ENCODE measurements around the gene NR1I2. TPM values are rescaled to one million over a fixed set of nuclear protein-coding genes. Genes with fewer than 3 reads are reported as not detected.

Gene NR1I2
- total RNA-seq, result not detected

DNA sequence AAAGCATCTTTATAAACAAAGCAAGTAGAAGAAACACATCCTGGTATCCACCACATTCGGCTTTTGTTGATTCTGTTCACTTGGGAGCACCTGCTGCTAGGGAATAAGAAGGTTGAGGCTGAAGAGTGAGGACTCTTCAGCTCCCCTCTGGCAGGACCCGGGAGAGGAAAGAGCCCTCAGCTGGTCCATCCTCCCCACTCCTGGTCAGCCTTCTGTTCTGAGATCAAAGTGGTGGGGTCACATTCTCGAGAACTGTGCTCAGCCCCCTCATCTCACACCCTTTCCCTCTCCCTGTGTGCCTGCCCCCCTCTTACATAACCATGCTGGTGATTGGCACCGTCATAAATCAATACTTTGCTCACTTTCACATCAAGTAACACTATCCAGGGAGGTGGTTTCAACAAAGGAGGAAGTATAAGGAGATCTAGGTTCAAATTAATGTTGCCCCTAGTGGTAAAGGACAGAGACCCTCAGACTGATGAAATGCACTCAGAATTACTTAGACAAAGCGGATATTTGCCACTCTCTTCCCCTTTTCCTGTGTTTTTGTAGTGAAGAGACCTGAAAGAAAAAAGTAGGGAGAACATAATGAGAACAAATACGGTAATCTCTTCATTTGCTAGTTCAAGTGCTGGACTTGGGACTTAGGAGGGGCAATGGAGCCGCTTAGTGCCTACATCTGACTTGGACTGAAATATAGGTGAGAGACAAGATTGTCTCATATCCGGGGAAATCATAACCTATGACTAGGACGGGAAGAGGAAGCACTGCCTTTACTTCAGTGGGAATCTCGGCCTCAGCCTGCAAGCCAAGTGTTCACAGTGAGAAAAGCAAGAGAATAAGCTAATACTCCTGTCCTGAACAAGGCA lies at the start of gene NR1I2:
NR1I2 (plus strand) TSS at position 772 of the 869 bp plus-strand sequence.
- no peak for DNase-seq

DNA sequence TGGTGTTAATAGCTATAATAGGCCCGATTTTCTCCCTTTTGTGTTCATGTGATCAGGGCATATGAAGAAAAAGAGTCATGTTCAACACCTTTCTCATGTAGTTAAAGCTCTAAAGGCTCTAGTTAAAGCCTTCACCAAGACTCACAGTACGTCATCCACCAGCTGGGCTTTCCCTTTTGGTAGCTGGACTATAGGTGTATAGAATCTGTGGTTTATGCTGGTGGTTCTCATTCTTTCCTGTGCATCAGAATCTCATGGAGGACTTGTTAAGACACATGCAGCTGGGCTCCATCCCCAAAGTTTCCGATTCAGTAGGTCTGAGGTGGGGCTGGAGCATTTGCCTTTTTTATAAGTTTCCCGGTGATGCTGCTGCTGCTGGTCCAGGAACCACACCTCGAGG lies 48.1 kb upstream of the NR1I2 start:
- no peak for DNase-seq

DNA sequence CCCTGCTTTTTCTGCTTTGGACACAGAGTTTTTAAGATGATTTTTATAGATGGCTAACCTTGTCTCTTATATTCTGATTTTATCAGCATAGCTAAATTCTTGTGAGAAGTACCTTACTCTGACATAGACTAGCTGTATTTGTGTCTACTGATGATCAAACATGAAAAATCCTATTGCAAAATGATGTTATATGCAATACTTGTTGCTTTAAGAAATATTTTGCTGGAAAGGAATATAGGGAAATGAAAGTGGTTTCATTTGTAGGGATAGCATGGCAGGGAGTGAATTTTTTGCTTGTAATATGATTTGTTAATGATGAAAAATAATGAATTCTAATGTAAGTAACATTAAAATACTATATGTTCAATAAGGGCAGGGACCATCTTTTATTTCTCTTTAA lies 43.2 kb upstream of the NR1I2 start:
- DNase-seq, result no peak

DNA sequence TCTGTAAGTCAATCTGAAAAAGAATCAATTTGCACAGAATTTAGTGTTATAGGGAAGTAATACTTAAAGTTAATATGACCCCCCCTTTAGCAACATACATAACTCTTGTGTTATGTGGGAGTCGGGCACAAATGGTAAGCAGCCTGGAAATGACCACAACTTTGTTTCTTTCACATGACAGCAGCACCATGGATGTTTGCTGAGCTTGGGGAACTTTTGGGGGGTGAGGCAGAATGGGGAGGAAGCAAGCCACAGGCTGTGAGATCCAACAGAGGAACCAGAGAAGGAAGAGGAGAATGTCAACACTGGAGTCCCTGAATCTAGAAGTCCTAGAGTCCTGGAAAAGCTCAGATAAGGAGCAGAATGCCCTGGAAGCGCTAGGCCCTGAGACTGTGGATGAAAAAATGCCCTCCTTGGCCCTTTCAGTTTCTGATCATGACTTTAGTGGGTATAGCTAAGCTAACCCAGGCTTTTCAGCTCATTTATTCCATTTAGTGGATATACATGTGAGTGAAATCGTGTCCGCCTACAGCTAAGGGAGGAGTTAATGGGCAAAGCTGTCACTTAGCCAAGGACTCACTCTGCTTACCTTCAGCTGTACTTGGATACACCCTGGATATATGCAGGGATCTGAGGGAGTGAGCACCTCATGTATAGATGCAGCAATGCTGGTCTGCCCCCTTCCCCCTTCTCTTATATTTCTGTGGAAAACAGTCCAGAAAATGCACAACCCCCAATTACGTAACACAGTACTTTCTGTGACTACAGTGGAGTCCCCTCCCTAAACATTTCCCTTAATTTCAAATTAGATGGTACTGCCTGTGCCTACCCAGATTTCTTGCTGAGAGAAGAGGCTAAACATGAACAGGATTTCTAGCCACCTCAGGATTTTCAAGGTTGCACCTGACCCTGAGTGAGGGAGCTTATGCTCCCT lies 40.0 kb upstream of the NR1I2 start:
- no peak for DNase-seq

DNA sequence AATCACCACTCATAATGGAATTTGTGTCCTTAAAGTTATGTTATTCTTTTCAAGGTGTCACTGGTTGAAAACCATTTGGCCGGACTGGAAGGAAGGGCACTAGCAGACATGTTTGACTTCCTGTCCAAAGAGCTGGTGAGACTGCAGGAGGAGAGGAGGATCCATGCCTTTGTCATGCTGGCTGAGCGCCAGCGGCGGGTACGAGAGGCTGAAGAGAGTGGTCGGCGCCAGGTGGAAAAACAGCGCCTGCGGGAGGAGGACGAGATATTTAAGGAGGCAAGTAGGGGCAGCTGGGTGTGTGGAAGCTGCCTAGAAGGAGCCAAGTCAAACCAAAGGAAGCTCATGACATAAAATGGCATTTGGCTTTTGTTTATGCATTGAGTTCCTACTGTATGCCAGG lies 38.0 kb upstream of the NR1I2 start:
- no peak for DNase-seq

DNA sequence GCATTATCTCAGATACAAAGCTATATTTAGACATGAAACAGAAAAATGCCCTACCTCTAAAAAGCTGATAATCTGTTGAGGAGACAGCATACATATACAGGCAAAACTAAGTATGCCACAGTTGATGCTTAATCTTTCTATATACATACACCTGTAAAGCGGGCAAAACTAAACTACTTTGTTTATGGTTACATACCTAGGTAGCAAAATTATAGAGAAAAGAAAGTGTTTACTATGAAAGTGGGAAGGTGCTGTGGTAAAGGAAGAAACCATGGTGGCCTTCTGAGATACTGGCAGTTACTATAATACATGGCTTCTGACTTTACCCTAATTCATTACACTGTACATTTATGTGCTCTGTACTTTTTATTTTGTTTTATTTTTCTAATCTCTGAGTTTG lies 36.0 kb upstream of the NR1I2 start:
- no peak for DNase-seq

DNA sequence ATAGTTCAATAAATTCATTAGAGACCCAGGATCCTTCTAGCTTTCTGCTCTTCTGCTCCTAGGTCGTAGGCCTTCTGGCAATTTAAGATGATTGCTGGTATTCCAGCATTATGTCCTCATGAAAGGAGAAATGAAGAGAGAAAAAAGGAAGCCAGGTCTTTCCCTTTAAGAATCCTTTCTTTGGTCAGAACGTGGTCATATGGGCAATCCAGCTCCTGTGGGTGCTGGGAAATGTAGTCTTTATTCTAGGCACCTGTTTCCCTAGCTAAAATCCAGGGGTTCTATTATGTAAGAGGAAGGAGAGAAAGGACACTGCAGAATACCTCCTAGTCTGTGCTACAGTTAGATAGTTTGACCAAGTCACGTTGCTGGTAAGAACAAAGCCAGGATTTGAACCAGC lies 35.5 kb upstream of the NR1I2 start:
- no peak for DNase-seq

DNA sequence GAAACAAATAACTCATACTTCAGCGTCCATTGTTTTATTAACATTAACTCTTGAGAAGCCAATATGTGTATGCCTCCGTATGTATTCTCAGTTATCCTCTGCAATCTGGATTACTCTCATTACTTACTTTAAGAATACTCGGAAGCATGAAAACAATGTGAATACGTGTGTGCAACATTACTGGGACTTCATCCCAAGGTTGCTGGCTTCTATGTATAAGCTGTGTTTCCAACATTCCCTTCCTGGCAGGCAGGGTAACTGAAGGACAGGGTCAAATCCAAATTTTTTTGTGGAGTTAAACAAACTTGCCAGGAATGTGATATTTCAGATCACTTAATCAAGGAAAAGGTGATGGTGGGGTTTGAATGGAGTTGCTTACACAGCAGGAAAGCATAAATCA lies 34.5 kb upstream of the NR1I2 start:
- no peak for DNase-seq

GRCh38 chr3:119748991-119749390 lies 32.9 kb upstream of the NR1I2 start:
- DNase-seq, result no peak

DNA sequence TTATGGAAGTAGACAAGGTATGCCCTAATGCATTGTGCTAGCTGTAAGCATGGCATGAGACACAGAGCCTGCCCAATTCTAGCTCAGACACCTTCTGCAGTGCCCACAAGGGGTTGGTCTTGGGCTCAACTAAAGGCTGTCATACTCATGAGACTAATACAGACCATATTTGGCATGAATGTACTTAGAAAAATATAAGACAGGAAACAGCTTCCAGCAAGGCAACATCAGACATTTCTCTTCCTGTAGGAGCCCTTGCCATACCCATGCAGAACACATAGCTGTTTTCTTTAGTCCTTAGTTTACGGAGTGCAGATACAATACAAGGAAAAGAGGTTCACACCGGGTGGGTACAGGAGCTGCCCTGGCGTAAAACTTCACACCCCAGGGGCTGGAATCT lies 30.5 kb upstream of the NR1I2 start:
- DNase-seq, result no peak

- no peak for DNase-seq
Observed at GRCh38 chr3:119759962-119760361, 21.9 kb upstream of the NR1I2 start.

DNA sequence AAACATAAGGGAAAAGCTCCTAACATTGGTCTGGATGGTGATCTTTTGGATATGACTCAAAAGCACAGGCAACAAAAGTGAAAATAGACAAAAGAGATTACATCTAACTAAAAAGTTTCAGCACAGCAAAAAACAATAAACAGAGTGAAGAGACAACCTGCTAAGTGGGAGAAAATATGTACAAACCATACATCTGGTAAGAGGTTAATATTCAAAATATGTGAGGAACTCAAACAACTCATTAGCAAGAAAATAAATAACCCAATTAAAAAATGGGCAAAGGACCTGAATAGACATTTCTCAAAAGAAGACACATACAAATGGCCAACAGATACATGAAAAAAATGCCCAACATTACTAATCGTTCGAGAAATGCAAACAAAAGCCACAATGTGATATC lies 19.0 kb upstream of the NR1I2 start:
- no peak for DNase-seq

- no peak for DNase-seq
Observed at GRCh38 chr3:119763466-119763865, 18.4 kb upstream of the NR1I2 start.

DNA sequence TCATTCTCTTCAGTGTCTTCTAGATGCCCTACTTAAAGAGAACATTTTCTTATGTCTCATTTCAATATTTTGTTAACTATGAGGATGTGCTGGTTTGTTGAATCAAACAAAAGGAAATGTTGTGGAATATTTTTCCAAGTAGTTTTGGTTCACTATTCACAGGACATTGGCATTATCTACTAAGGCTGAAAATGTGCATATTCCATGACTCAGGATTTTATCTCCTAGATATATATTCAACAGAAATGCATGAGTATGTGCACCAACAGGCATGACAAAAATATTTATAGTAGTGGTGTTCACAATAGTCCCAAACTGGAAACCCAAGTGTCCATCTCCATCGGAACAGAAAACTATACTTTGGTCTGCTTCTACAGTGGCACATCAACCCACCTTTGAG lies 16.7 kb upstream of the NR1I2 start:
- DNase-seq, result no peak

DNA sequence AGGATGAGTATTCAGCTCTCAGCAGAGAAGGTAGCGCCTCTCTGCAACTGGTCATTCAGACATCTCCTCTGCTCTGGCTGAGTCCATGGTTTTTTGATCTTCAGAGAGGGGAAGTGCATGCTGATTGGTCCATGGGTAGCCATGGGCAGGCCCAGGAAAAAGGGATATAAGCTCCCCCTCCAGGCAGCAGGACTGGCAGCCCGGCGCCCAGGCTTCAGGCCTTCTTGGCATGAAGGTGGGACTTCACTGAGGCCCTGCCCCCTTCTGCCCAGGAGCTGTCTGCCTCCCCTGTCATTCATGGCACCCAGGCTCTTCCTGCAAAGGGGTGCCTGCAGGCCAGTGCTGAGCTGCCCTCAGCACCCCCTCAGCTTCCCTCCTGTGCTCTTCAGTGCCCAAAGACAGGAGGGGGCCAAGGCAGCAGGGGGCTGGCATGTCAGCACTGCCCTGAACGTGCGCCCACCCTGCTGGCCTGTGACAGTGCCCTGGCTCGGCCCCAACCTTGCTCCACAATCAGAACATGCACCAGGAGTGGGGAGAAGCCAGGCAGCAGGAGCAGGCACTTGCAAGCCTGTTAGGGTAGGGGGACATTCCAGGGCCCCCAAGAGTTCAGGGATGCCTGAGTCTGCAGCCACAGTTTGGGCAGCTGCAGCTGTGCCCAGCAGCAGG lies 13.8 kb upstream of the NR1I2 start:
- DNase-seq, result no peak

- DNase-seq, result no peak
Observed at GRCh38 chr3:119768668-119769393, 13.1 kb upstream of the NR1I2 start.

DNA sequence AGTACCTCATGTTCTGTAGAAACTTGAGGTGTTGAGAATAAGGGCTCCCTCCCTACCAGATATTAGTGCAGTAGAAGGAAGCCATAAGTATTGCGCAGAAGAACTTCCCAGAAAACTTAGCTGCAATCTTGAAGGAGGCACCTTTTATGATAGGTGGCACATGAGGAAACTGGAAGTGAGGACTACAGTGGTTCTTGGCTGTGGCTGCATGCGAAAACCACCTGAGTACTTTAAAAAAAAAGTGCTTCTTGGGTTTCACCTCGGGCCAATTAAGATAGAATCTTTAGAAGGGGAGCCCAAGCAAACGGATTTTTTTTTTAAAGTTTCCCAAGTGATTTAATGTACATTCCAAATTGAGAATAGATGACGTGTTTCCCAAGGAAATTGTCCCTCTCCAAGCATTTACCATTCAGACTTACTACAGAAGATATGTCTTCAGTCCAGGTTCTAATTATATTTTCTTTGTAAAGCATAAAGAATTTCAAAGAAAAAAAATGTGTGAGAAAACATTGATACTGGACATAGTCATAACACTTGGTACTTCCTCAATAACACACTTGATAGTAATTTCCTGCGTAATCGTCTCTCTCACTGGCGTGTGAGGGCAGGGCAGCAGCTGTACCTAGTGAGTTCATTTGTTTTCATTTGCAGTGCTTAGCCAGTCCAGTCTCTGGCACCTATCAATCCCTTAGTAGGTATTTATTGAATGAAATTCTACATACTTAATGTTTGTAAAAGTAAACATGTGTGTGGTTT lies 12.3 kb upstream of the NR1I2 start:
- DNase-seq, result no peak

- DNase-seq, result peak; percentile 5
Observed at GRCh38 chr3:119774444-119774843, 7.5 kb upstream of the NR1I2 start.

DNA sequence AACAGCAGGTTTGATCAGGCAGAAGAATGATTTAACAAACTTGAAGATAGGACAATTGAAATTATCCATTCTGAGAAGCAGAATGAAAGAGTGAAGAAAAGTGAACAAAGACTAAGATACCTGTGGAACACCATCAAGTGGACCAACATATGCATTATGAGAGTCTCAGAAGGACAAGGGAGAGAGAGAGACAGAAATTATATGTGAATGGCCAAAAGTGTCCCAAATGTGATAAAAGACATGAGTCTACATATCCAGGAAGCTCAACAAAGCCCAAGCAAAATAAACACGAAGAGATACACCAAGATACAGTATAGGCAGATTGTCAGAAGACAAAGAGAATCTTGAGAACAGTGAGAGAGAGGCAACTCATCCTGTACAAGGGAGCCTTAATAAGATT lies 5.6 kb upstream of the NR1I2 start:
- DNase-seq, result no peak

DNA sequence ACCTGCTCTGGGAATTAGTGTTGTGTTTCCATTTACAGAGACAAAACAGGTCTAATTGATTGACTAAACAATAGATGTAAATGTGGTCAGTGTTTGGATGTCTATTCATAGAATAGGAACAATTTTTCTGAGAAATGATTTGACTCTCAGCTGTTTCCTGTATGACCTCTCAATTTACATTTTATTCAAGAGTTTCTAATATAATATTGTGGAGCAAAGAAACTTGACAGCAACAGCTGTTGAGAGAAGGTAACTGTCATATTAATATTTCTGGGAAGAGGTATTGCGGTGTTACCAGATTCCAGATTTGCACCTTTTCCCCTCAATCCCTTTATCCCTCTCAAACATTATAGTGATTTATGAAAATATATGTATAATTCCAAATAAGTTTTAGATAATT lies 3.7 kb upstream of the NR1I2 start:
- DNase-seq, result no peak

GRCh38 chr3:119778811-119779210 lies 3.1 kb upstream of the NR1I2 start:
- no peak for DNase-seq

Measured in tongue (tissue), 2 donors.